ENCODE data around the gene FXYD1.

- TF ChIP-seq POLR2AphosphoS5 (IDR thresholded peaks at IDR 0.05; ENCODE audit: low read depth, low read length) (no peak), POLR2A (IDR thresholded peaks at IDR 0.05; ENCODE audit: low read depth, low read length) (no peak)
These were observed 15.1 kb upstream of the FXYD1 start for GRCh38 chr19:35123573-35123972.

Data from GM12892 (cell line).